IMR-90 (cell line): ENCODE measurements around the gene SPATA18. TPM values are rescaled to one million over a fixed set of nuclear protein-coding genes. Genes with fewer than 3 reads are reported as not detected.

ENCODE experiments used
- ATAC-seq: fragments of 200-7000 bp; cut with Tn5 transposase; 2 replicates; pipeline ENCODE4 v1.9.1; 2020; ENCODE audit warnings: low read depth, mild to moderate bottlenecking, moderate library complexity
- BruUV-seq: library from RNA; stranded (reverse); fragments of 400-500 nt; replicated peaks from 2 replicates; lab custom pipeline; 2021; lab: Mats Ljungman, UMichigan
- CTCF ChIA-PET: fragments of 300-600 bp; formaldehyde crosslinking; extraction: SDS; loops from one replicate; lab custom pipeline; 2021; ENCODE audit warnings: antibody characterized with exemption; lab: Yijun Ruan, JAX
- POLR2A ChIA-PET: fragments of 300-600 bp; sonication (Branson Sonifier 250); formaldehyde crosslinking; loops from one replicate; lab custom pipeline; 2022; ENCODE audit warnings: antibody characterized with exemption; ENCODE audit not compliant: unreplicated experiment; lab: Charles Lee
- DNase-seq: peaks from one replicate; pipeline ENCODE4 v3.0.0; 2013
- H2AFZ ChIP-seq: replicated peaks from 2 replicates; pipeline ENCODE3; 2013; ENCODE audit warnings: low read length, mild to moderate bottlenecking; ENCODE audit not compliant: poor library complexity
- H2AK5ac ChIP-seq: 2 replicates; pipeline ENCODE4 v1.6.1; 2013; ENCODE audit warnings: low read depth, low read length, inconsistent platforms
- H2AK9ac ChIP-seq: replicated peaks from 2 replicates; pipeline ENCODE3; 2013; ENCODE audit warnings: mild to moderate bottlenecking, low read depth, low read length, moderate library complexity; ENCODE audit not compliant: poor library complexity
- H2BK120ac ChIP-seq: 2 replicates; pipeline ENCODE4 v1.6.1; 2013; ENCODE audit warnings: low read depth, low read length, inconsistent platforms
- H2BK15ac ChIP-seq: 3 replicates; pipeline ENCODE4 v1.6.1; 2013; ENCODE audit warnings: low read depth, low read length, inconsistent platforms
- H2BK20ac ChIP-seq: 2 replicates; pipeline ENCODE4 v1.6.1; 2013; ENCODE audit warnings: low read depth, mild to moderate bottlenecking, inconsistent platforms, low read length, moderate library complexity
- H2BK5ac ChIP-seq: 2 replicates; pipeline ENCODE4 v1.6.1; 2013; ENCODE audit warnings: mild to moderate bottlenecking, low read depth, low read length, inconsistent platforms; ENCODE audit not compliant: poor library complexity, severe bottlenecking
- H3K14ac ChIP-seq: replicated peaks from 2 replicates; pipeline ENCODE4 v1.6.1; 2013; ENCODE audit warnings: low read depth, low read length, inconsistent platforms
- H3K18ac ChIP-seq: 2 replicates; pipeline ENCODE4 v1.6.1; 2013; ENCODE audit warnings: low read depth, low read length, control low read depth
- H3K23ac ChIP-seq: 2 replicates; pipeline ENCODE4 v1.6.1; 2013; ENCODE audit warnings: low read depth, low read length, inconsistent platforms
- H3K27ac ChIP-seq: 2 replicates; pipeline ENCODE4 v1.5.1; 2013; ENCODE audit warnings: mild to moderate bottlenecking, control low read depth, low read length; ENCODE audit not compliant: insufficient read depth
- H3K27me3 ChIP-seq: 2 replicates; pipeline ENCODE4 v1.6.1; 2013; ENCODE audit warnings: low read length; ENCODE audit not compliant: control insufficient read depth, insufficient read depth
- H3K36me3 ChIP-seq: 2 replicates; pipeline ENCODE4 v1.6.1; 2013; ENCODE audit warnings: low read length, mixed read lengths; ENCODE audit not compliant: control insufficient read depth, insufficient read depth
- H3K4ac ChIP-seq: 2 replicates; pipeline ENCODE4 v1.6.1; 2013; ENCODE audit warnings: low read depth, low read length, inconsistent platforms
- H3K4me1 ChIP-seq: 2 replicates; pipeline ENCODE4 v1.6.1; 2013; ENCODE audit warnings: low read length, mixed read lengths; ENCODE audit not compliant: control insufficient read depth, insufficient read depth
- H3K4me2 ChIP-seq: 2 replicates; pipeline ENCODE4 v1.6.1; 2013; ENCODE audit warnings: low read depth, mild to moderate bottlenecking, control low read depth, low read length, moderate library complexity
- H3K4me3 ChIP-seq: 2 replicates; pipeline ENCODE4 v1.5.1; 2013; ENCODE audit warnings: low read depth, mild to moderate bottlenecking, control low read depth, low read length, moderate library complexity; ENCODE audit not compliant: insufficient read depth
- H3K56ac ChIP-seq: 2 replicates; pipeline ENCODE4 v1.6.1; 2013; ENCODE audit warnings: low read length, inconsistent platforms; ENCODE audit not compliant: insufficient read depth; ENCODE audit errors: extremely low read depth
- H3K79me1 ChIP-seq, 2 experiments: 2 replicates each; pipeline ENCODE4 v1.6.1; 2013; ENCODE audit warnings: low read length in 2 of 2, inconsistent platforms in 1 of 2, low read depth in 1 of 2
- H3K9ac ChIP-seq: 2 replicates; pipeline ENCODE4 v1.6.1; 2013; ENCODE audit warnings: low read depth, low read length, control low read depth
- H3K9me1 ChIP-seq: 2 replicates; pipeline ENCODE4 v1.6.1; 2013; ENCODE audit warnings: low read length, inconsistent platforms; ENCODE audit not compliant: insufficient read depth
- H3K9me3 ChIP-seq: 2 replicates; pipeline ENCODE4 v1.6.1; 2013; ENCODE audit warnings: low read length; ENCODE audit not compliant: control insufficient read depth, insufficient read depth
- H4K20me1 ChIP-seq: 2 replicates; pipeline ENCODE4 v1.6.1; 2013; ENCODE audit warnings: low read length, inconsistent platforms; ENCODE audit not compliant: insufficient read depth
- H4K5ac ChIP-seq: 2 replicates; pipeline ENCODE4 v1.6.1; 2013; ENCODE audit warnings: mild to moderate bottlenecking, low read depth, low read length, control low read depth
- H4K8ac ChIP-seq, 2 experiments: 2 replicates each; pipeline ENCODE4 v1.6.1; 2013; ENCODE audit warnings: low read depth in 2 of 2, low read length in 2 of 2, control low read depth in 1 of 2, inconsistent platforms in 1 of 2
- H4K91ac ChIP-seq: 2 replicates; pipeline ENCODE4 v1.6.1; 2013; ENCODE audit warnings: low read depth, low read length, inconsistent platforms; ENCODE audit not compliant: insufficient read depth
- BHLHE40 ChIP-seq: fragments of 150-350 bp; IDR thresholded peaks from 2 replicates; pipeline ENCODE4 v1.6.1; 2016; ENCODE audit warnings: mild to moderate bottlenecking, low read depth, low read length
- CEBPB ChIP-seq: IDR thresholded peaks from 2 replicates; pipeline ENCODE4 v1.6.1; 2012; ENCODE audit warnings: low read depth, low read length, improper control_type of control experiment
- ELK1 ChIP-seq: fragments of 150-350 bp; IDR thresholded peaks from 2 replicates; pipeline ENCODE4 v1.6.1; 2016; ENCODE audit warnings: low read depth, mild to moderate bottlenecking, low read length, moderate library complexity, borderline replicate concordance
- MAFK ChIP-seq: IDR thresholded peaks from 2 replicates; pipeline ENCODE4 v1.6.1; 2012; ENCODE audit warnings: low read depth, low read length, improper control_type of control experiment
- MAZ ChIP-seq: IDR thresholded peaks from 2 replicates; pipeline ENCODE4 v1.6.1; 2012; ENCODE audit warnings: low read depth, mild to moderate bottlenecking, low read length, improper control_type of control experiment, moderate library complexity, borderline replicate concordance
- MXI1 ChIP-seq: IDR thresholded peaks from 2 replicates; pipeline ENCODE4 v1.6.1; 2012; ENCODE audit warnings: low read depth, mild to moderate bottlenecking, low read length, moderate library complexity, borderline replicate concordance
- NFE2L2 ChIP-seq: fragments of 150-350 bp; IDR thresholded peaks from 2 replicates; pipeline ENCODE4 v1.6.1; 2016; ENCODE audit warnings: low read depth, mild to moderate bottlenecking, low read length
- POLR2A ChIP-seq: IDR thresholded peaks from 2 replicates; pipeline ENCODE4 v1.6.1; 2012; ENCODE audit warnings: mild to moderate bottlenecking, low read depth, low read length
- RFX5 ChIP-seq: IDR thresholded peaks from 2 replicates; pipeline ENCODE4 v1.8.0; 2012; ENCODE audit warnings: low read depth, mild to moderate bottlenecking, low read length, moderate library complexity
- SMC3 ChIP-seq: fragments of 150-350 bp; IDR thresholded peaks from 2 replicates; pipeline ENCODE4 v1.6.1; 2016; ENCODE audit warnings: low read depth, mild to moderate bottlenecking, antibody characterized with exemption, low read length, moderate library complexity
- USF2 ChIP-seq: fragments of 150-350 bp; IDR thresholded peaks from 2 replicates; pipeline ENCODE4 v1.6.1; 2017; ENCODE audit warnings: mild to moderate bottlenecking, antibody characterized with exemption, low read length, low read depth
- WGBS, 2 experiments: methylation state at CpG; one replicate each; pipeline versions ENCODE4 v1.1.5 to v1.1.7; 2013; ENCODE audit warnings: missing lambda C conversion rate in 2 of 2; ENCODE audit not compliant: insufficient read length in 1 of 2; ENCODE audit errors: extremely low coverage in 2 of 2; 5-methylcytosine and 5-hydroxymethylcytosine counted together
- dilution Hi-C: fragments of 300-500 bp; cut with HindIII; formaldehyde crosslinking; loops from one replicate; pipeline ENCODE4 v1.14.3; 2018; ENCODE audit warnings: low sequenced_read_pairs; ENCODE audit not compliant: unreplicated experiment
- in situ Hi-C: fragments of 300-500 bp; cut with MboI; formaldehyde crosslinking; loops from 3 replicates; pipeline ENCODE4 v1.14.3; 2019; ENCODE audit warnings: low sequenced_read_pairs, inconsistent platforms, mixed read lengths
- intact Hi-C: fragments of 100-400 bp; cut with micrococcal nuclease; formaldehyde crosslinking; loops from 2 replicates; pipeline ENCODE4 v1.10.0; 2022
- polyA plus RNA-seq, 3 experiments: library from polyadenylated mRNA; depleted of rRNA; stranded (reverse); fragments of >200 nt; gene quantifications; 2 replicates each; pipeline ENCODE4 v1.2.3, GENCODE V29; 2012; ENCODE audit warnings: low replicate concordance in 1 of 3
- total RNA-seq: library from RNA; depleted of rRNA; stranded (reverse); fragments of >200 nt; gene quantifications from 2 replicates; pipeline ENCODE4 v1.2.3, GENCODE V29; 2012

The SPATA18 gene
- total and polyA plus RNA-seq, 2 of the 4 experiments (the other 2 are of a cell fraction) = 3.0 to 4.7 TPM

- Histone ChIP-seq H3K27me3 (peaks cover 30% of the 10 kb centered on the region), H3K4me1 (no peaks in the 10 kb centered on the region), H3K4me2 (no peak overlapping the region), H3K36me3 (no peaks in the 10 kb centered on the region), H4K5ac (no peak overlapping the region), H2AK5ac (no peak overlapping the region), H3K9me3 (no peaks in the 10 kb centered on the region), H3K9me1 (no peaks in the 10 kb centered on the region), H3K18ac (no peak overlapping the region), H3K23ac (no peak overlapping the region), H2AK9ac (no peak overlapping the region), H3K79me1 (no peaks in the 10 kb centered on the region), H4K20me1 (no peaks in the 10 kb centered on the region), H3K14ac (no peak overlapping the region), H2BK120ac (no peak overlapping the region), H2AFZ (no peak overlapping the region), H3K27ac (no peak overlapping the region), H3K4ac (no peak overlapping the region), H4K91ac (no peak overlapping the region), H3K4me3 (no peak overlapping the region), H2BK20ac (no peak overlapping the region), H3K9ac (no peak overlapping the region), H2BK15ac (no peak overlapping the region), H3K56ac (no peak overlapping the region), H2BK5ac (no peak overlapping the region), H4K8ac (no peak overlapping the region)
- CTCF ChIA-PET = no interaction called here
- BruUV-seq = no TSS peak
- WGBS, 2 experiments = no CpG with 5 or more reads among the region's 1 CpG
- intact Hi-C loops (loop anchor here (5.0 kb wide), 1 partner anchor 87 kb away; no protein-coding TSS in a partner anchor), in situ Hi-C loops (no loop called here), dilution Hi-C loops (no loop called here)
- TF ChIP-seq MAZ (no peak), CEBPB (no peak), SMC3 (no peak), POLR2A (no peak), MAFK (no peak), MXI1 (no peak), BHLHE40 (no peak), NFE2L2 (no peak), ELK1 (no peak), USF2 (no peak), RFX5 (no peak)
- no peak for ATAC-seq
- DNase-seq = no peak
- POLR2A ChIA-PET = no interaction called here
Observed at GRCh38 chr4:52045028-52045427, 6.1 kb upstream of the SPATA18 start.
